Thyroid gland (tissue), 4 donors: Measurements from ENCODE around the gene TRPM2.

Experiments used
- POLR2A ChIP-seq, 2 donors: fragments of 450-650 bp; IDR thresholded peaks; one replicate each; pipeline ENCODE4 v1.6.1; 2017; ENCODE audit warnings: antibody characterized with exemption in 2 of 2, mild to moderate bottlenecking in 2 of 2, moderate library complexity in 1 of 2
- TF ChIP-seq, protein P1 (sequence below), 6 experiments: fragments of 200-600 bp in 3 of 6; fragments of 450-650 bp in 3 of 6; sonication (generic) in 3 of 6; IDR thresholded peaks; one replicate each; pipeline ENCODE4 v1.5.1; 2016 to 2019; ENCODE audit warnings: antibody characterized with exemption in 6 of 6, mild to moderate bottlenecking in 2 of 6, inconsistent platforms in 1 of 6, moderate library complexity in 1 of 6

GRCh38 chr21:44389335-44389734 lies 35.9 kb downstream of the TRPM2 start:
- TF ChIP-seq POLR2A (IDR thresholded peaks at IDR 0.05), result no peak
- TF ChIP-seq, protein P1, sequence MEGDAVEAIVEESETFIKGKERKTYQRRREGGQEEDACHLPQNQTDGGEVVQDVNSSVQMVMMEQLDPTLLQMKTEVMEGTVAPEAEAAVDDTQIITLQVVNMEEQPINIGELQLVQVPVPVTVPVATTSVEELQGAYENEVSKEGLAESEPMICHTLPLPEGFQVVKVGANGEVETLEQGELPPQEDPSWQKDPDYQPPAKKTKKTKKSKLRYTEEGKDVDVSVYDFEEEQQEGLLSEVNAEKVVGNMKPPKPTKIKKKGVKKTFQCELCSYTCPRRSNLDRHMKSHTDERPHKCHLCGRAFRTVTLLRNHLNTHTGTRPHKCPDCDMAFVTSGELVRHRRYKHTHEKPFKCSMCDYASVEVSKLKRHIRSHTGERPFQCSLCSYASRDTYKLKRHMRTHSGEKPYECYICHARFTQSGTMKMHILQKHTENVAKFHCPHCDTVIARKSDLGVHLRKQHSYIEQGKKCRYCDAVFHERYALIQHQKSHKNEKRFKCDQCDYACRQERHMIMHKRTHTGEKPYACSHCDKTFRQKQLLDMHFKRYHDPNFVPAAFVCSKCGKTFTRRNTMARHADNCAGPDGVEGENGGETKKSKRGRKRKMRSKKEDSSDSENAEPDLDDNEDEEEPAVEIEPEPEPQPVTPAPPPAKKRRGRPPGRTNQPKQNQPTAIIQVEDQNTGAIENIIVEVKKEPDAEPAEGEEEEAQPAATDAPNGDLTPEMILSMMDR (IDR thresholded peaks at IDR 0.05), result no peak
